Measurements from ENCODE around the gene WDR93. TPM values are rescaled to one million over a fixed set of nuclear protein-coding genes. Genes with fewer than 3 reads are reported as not detected.
"Not testable (repeated sequence)": the region's sequence is repeated elsewhere in the genome, so short reads cannot be mapped to it uniquely, and the experiment has no call there.

WDR93 gene
- polyA plus RNA-seq, 4 donors: 0.09 to 0.19 TPM; not detected in 2

GRCh38 chr15:89783861-89784685, 93.5 kb downstream of the WDR93 start:
- H3K27me3 ChIP-seq (ENCODE audit: control insufficient read depth in 3 of 3, insufficient read depth in 3 of 3, low read length in 3 of 3): no peaks in the 10 kb centered on the region
- peak; percentile 24 to 69 for DNase-seq
- H3K4me3 ChIP-seq (ENCODE audit: low read depth in 1 of 3, low read length in 3 of 3): no peak overlapping the region
- FAIRE-seq: no peak
- H3K4me1 ChIP-seq (ENCODE audit: control insufficient read depth in 3 of 3, insufficient read depth in 2 of 3, low read depth in 1 of 3, low read length in 2 of 3): peaks cover 0 to 50% (median 4%) of the 10 kb centered on the region in 3 donors
- WGBS, 3 donors: 69 to 81% (median 69%) methylated on average over 15 of the region's 15 CpGs
- peak overlapping the region; percentile 53 to 90 (median 82) for H3K27ac ChIP-seq (ENCODE audit: low read depth in 1 of 3, low read length in 2 of 3)
- H3K36me3 ChIP-seq (ENCODE audit: control insufficient read depth in 3 of 3, insufficient read depth in 2 of 3, low read depth in 1 of 3, low read length in 3 of 3): peaks cover 0 to 41% (median 0%) of the 10 kb centered on the region in 3 donors
- peaks cover 0 to 4% of the 10 kb centered on the region in 2 donors for H3K9me3 ChIP-seq (ENCODE audit: control insufficient read depth in 2 of 2, insufficient read depth in 1 of 2, low read depth in 1 of 2, low read length in 1 of 2)

GRCh38 chr15:89784686-89784960, 94.0 kb downstream of the WDR93 start:
- 69 to 80% (median 78%) methylated on average over 7 of the region's 7 CpGs for WGBS, 3 donors
- Histone ChIP-seq H3K4me1 (ENCODE audit: control insufficient read depth in 3 of 3, insufficient read depth in 2 of 3, low read depth in 1 of 3, low read length in 2 of 3) (peaks cover 0 to 50% (median 4%) of the 10 kb centered on the region in 3 donors), H3K4me3 (ENCODE audit: low read depth in 1 of 3, low read length in 3 of 3) (no peak overlapping the region), H3K9me3 (ENCODE audit: control insufficient read depth in 2 of 2, insufficient read depth in 1 of 2, low read depth in 1 of 2, low read length in 1 of 2) (peaks cover 0 to 4% of the 10 kb centered on the region in 2 donors), H3K36me3 (ENCODE audit: control insufficient read depth in 3 of 3, insufficient read depth in 2 of 3, low read depth in 1 of 3, low read length in 3 of 3) (peaks cover 0 to 46% (median 0%) of the 10 kb centered on the region in 3 donors), H3K27ac (ENCODE audit: low read depth in 1 of 3, low read length in 2 of 3) (peak overlapping the region; percentile 53 to 90 (median 82)), H3K27me3 (ENCODE audit: control insufficient read depth in 3 of 3, insufficient read depth in 3 of 3, low read length in 3 of 3) (no peaks in the 10 kb centered on the region)
- DNase-seq: no peak
- no peak for FAIRE-seq

GRCh38 chr15:89785064-89785773, 94.6 kb downstream of the WDR93 start:
- Histone ChIP-seq H3K4me3 (ENCODE audit: low read depth in 1 of 3, low read length in 3 of 3) (no peak overlapping the region), H3K9me3 (ENCODE audit: control insufficient read depth in 2 of 2, insufficient read depth in 1 of 2, low read depth in 1 of 2, low read length in 1 of 2) (peaks cover 0 to 4% of the 10 kb centered on the region in 2 donors), H3K27ac (ENCODE audit: low read depth in 1 of 3, low read length in 2 of 3) (peak overlapping the region; percentile 53 to 90 (median 82)), H3K27me3 (ENCODE audit: control insufficient read depth in 3 of 3, insufficient read depth in 3 of 3, low read length in 3 of 3) (no peaks in the 10 kb centered on the region), H3K36me3 (ENCODE audit: control insufficient read depth in 3 of 3, insufficient read depth in 2 of 3, low read depth in 1 of 3, low read length in 3 of 3) (peaks cover 0 to 51% (median under 1%) of the 10 kb centered on the region in 3 donors), H3K4me1 (ENCODE audit: control insufficient read depth in 3 of 3, insufficient read depth in 2 of 3, low read depth in 1 of 3, low read length in 2 of 3) (peaks cover 0 to 50% (median 4%) of the 10 kb centered on the region in 3 donors)
- WGBS, 3 donors: 15 to 64% (median 33%) methylated on average over 13 of the region's 13 CpGs
- FAIRE-seq (no peak), DNase-seq (peak; percentile 85 to 96)

GRCh38 chr15:89785774-89786140, 95.1 kb downstream of the WDR93 start:
- DNase-seq: no peak
- Histone ChIP-seq H3K4me3 (ENCODE audit: low read depth in 1 of 3, low read length in 3 of 3) (no peak overlapping the region), H3K36me3 (ENCODE audit: control insufficient read depth in 3 of 3, insufficient read depth in 2 of 3, low read depth in 1 of 3, low read length in 3 of 3) (peaks cover 0 to 57% (median 6%) of the 10 kb centered on the region in 3 donors), H3K27ac (ENCODE audit: low read depth in 1 of 3, low read length in 2 of 3) (peak overlapping the region in 2 of 3 donors; percentile 53 to 90), H3K27me3 (ENCODE audit: control insufficient read depth in 3 of 3, insufficient read depth in 3 of 3, low read length in 3 of 3) (no peaks in the 10 kb centered on the region), H3K9me3 (ENCODE audit: control insufficient read depth in 2 of 2, insufficient read depth in 1 of 2, low read depth in 1 of 2, low read length in 1 of 2) (peaks cover 0 to 4% of the 10 kb centered on the region in 2 donors), H3K4me1 (ENCODE audit: control insufficient read depth in 3 of 3, insufficient read depth in 2 of 3, low read depth in 1 of 3, low read length in 2 of 3) (peaks cover 0 to 46% (median 4%) of the 10 kb centered on the region in 3 donors)
- no peak for FAIRE-seq

GRCh38 chr15:89787944-89788343, 97.3 kb downstream of the WDR93 start:
- Histone ChIP-seq H3K27me3 (ENCODE audit: control insufficient read depth in 3 of 3, insufficient read depth in 3 of 3, low read length in 3 of 3) (no peaks in the 10 kb centered on the region), H3K9me3 (ENCODE audit: control insufficient read depth in 2 of 2, insufficient read depth in 1 of 2, low read depth in 1 of 2, low read length in 1 of 2) (peaks cover 0 to 4% of the 10 kb centered on the region in 2 donors), H3K4me1 (ENCODE audit: control insufficient read depth in 3 of 3, insufficient read depth in 2 of 3, low read depth in 1 of 3, low read length in 2 of 3) (peaks cover 0 to 32% (median 2%) of the 10 kb centered on the region in 3 donors), H3K27ac (ENCODE audit: low read depth in 1 of 3, low read length in 2 of 3) (no peak overlapping the region), H3K36me3 (ENCODE audit: control insufficient read depth in 3 of 3, insufficient read depth in 2 of 3, low read depth in 1 of 3, low read length in 3 of 3) (peaks cover 2 to 76% (median 21%) of the 10 kb centered on the region in 3 donors), H3K4me3 (ENCODE audit: low read depth in 1 of 3, low read length in 3 of 3) (no peak overlapping the region)
- FAIRE-seq (no peak), DNase-seq (peak in 1 of 2 donors; percentile 11)
- 97 to 98% (median 97%) methylated on average over 3 of the region's 3 CpGs for WGBS, 3 donors

GRCh38 chr15:89788585-89788984, 98.0 kb downstream of the WDR93 start:
- H3K4me3 ChIP-seq (ENCODE audit: low read depth in 1 of 3, low read length in 3 of 3); H3K27me3 ChIP-seq (ENCODE audit: control insufficient read depth in 3 of 3, insufficient read depth in 3 of 3, low read length in 3 of 3); H3K9me3 ChIP-seq (ENCODE audit: control insufficient read depth in 2 of 2, insufficient read depth in 1 of 2, low read depth in 1 of 2, low read length in 1 of 2); FAIRE-seq; H3K27ac ChIP-seq (ENCODE audit: low read depth in 1 of 3, low read length in 2 of 3): not testable (repeated sequence)
- Histone ChIP-seq H3K4me1 (ENCODE audit: control insufficient read depth in 3 of 3, insufficient read depth in 2 of 3, low read depth in 1 of 3, low read length in 2 of 3) (peaks cover 0 to 25% (median 2%) of the 10 kb centered on the region in 3 donors), H3K36me3 (ENCODE audit: control insufficient read depth in 3 of 3, insufficient read depth in 2 of 3, low read depth in 1 of 3, low read length in 3 of 3) (peaks cover 2 to 78% (median 23%) of the 10 kb centered on the region in 3 donors)
- 95 to 98% (median 97%) methylated on average over 4 of the region's 4 CpGs for WGBS, 3 donors
- peak in 1 of 2 donors; percentile 2 for DNase-seq

- DNase-seq: no peak
- H3K36me3 ChIP-seq (ENCODE audit: control insufficient read depth in 3 of 3, insufficient read depth in 2 of 3, low read depth in 1 of 3, low read length in 3 of 3): peaks cover 2 to 73% (median 28%) of the 10 kb centered on the region in 3 donors
- no peaks in the 10 kb centered on the region for H3K27me3 ChIP-seq (ENCODE audit: control insufficient read depth in 3 of 3, insufficient read depth in 3 of 3, low read length in 3 of 3)
- peaks cover 0 to 9% (median 3%) of the 10 kb centered on the region in 3 donors for H3K4me1 ChIP-seq (ENCODE audit: control insufficient read depth in 3 of 3, insufficient read depth in 2 of 3, low read depth in 1 of 3, low read length in 2 of 3)
- H3K9me3 ChIP-seq (ENCODE audit: control insufficient read depth in 2 of 2, insufficient read depth in 1 of 2, low read depth in 1 of 2, low read length in 1 of 2): peaks cover 0 to 4% of the 10 kb centered on the region in 2 donors
- WGBS, 3 donors: 83 to 92% (median 85%) methylated on average over 10 of the region's 10 CpGs
- no peak overlapping the region for H3K27ac ChIP-seq (ENCODE audit: low read depth in 1 of 3, low read length in 2 of 3)
- H3K4me3 ChIP-seq (ENCODE audit: low read depth in 1 of 3, low read length in 3 of 3): no peak overlapping the region
- no peak for FAIRE-seq
Observed at GRCh38 chr15:89790206-89790605, 99.6 kb downstream of the WDR93 start.

GRCh38 chr15:89790661-89791060, 100.0 kb downstream of the WDR93 start:
- 88 to 90% (median 90%) methylated on average over 16 of the region's 16 CpGs for WGBS, 3 donors
- FAIRE-seq (no peak), DNase-seq (no peak)
- peaks cover 0 to 6% (median 3%) of the 10 kb centered on the region in 3 donors for H3K4me1 ChIP-seq (ENCODE audit: control insufficient read depth in 3 of 3, insufficient read depth in 2 of 3, low read depth in 1 of 3, low read length in 2 of 3)
- peaks cover 0 to 4% of the 10 kb centered on the region in 2 donors for H3K9me3 ChIP-seq (ENCODE audit: control insufficient read depth in 2 of 2, insufficient read depth in 1 of 2, low read depth in 1 of 2, low read length in 1 of 2)
- H3K27me3 ChIP-seq (ENCODE audit: control insufficient read depth in 3 of 3, insufficient read depth in 3 of 3, low read length in 3 of 3): no peaks in the 10 kb centered on the region
- H3K27ac ChIP-seq (ENCODE audit: low read depth in 1 of 3, low read length in 2 of 3): peak overlapping the region in 1 of 3 donors; percentile 16
- no peak overlapping the region for H3K4me3 ChIP-seq (ENCODE audit: low read depth in 1 of 3, low read length in 3 of 3)
- H3K36me3 ChIP-seq (ENCODE audit: control insufficient read depth in 3 of 3, insufficient read depth in 2 of 3, low read depth in 1 of 3, low read length in 3 of 3): peaks cover 2 to 70% (median 28%) of the 10 kb centered on the region in 3 donors

All from small intestine (tissue), 7 donors.